ENCODE data around the gene ENO4.

ENO4 gene

DNA sequence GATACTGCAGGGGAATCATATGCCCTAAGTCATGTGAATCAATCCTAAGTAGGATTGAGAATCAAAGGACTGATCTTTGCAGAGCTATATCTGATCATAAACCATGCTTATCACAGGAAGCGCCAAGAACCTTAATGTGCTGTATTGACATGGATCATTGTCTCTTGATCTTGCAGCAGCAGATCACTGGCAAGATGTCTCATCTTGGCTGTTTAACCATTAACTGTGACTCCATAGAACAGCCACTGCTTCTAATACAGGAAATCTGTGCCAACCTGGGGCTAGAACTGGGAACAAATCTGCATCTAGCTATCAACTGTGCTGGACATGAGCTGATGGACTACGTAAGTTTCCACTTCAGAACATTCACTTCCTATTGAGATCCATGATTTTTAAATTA is 21.6 kb downstream of the ENO4 start:
- no peak for DNase-seq

DNA sequence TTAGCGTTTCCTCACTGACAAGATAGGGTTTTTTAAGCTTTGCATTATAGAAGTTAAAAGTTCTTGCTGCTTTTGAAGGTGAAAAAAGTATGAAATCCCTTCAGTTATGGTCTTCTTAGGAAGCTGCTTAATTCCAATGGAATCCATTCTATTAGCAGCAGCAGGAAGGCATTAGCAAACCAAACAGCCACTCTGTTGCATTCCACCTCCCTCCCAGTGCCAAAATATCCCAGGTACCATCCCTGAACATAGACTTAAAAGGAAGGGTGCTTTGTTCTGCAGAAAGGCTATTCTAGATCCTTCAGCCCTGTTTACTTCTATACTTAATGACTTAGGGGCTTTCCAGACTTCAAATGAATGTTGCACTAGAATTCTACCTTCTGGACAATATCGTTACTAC is 23.8 kb downstream of the ENO4 start:
- DNase-seq = no peak

DNA sequence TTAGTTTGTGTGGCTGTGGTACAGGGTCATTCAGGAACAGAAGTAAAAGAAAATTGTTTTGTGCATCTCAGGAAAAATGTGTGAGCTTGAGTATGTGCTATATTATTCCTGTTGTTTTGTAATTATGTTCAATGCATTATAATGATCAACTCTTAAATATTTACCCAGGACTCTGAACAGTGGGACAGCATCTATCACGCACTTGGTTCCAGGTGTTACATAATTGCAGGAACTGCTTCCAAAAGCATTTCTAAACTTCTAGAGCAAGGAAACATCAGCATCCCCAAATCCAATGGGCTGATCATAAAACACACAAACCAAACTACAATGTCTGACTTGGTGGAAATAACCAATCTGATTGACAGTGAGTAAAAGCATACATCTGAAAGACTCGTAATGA is 26.6 kb downstream of the ENO4 start:
- no peak for DNase-seq

DNA sequence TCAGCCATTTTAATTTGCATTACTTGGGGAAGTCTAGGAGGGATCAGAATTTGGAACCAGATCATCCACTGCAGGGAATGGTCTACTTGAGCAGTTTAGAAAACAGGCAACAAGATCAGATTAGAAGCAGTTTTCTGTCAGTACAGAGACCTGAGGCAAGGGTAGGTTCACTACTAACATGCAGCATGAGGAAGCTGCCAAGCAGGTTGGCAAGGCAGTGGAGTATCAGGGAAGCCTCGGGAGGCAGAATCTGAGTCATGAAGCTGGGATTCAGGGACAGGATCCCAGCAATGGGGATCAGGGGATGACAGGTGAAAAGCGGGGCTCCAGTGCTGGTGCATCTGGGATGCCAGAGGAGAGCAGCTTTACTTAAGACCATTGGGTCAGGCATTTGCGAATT is 28.1 kb downstream of the ENO4 start:
- DNase-seq = no peak

DNA sequence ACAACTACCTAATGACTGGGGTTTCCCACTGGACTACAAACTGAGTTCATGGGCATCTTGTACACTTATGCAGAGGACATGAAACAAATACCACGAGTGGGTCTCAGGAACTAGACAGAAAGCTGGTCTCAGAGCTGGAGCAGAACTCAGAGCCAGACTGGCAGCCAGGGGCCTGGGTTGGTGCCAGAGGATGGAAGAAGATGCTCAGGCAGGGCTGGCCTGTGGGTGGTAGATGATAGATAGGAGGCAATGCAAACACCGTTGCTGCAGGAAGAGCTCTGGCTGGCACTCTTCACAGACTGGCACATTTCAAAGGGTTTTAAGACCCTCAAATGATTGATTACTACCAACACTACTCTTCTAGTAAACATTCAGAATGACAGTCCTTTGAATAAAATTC is 28.8 kb downstream of the ENO4 start:
- no peak for DNase-seq

DNA sequence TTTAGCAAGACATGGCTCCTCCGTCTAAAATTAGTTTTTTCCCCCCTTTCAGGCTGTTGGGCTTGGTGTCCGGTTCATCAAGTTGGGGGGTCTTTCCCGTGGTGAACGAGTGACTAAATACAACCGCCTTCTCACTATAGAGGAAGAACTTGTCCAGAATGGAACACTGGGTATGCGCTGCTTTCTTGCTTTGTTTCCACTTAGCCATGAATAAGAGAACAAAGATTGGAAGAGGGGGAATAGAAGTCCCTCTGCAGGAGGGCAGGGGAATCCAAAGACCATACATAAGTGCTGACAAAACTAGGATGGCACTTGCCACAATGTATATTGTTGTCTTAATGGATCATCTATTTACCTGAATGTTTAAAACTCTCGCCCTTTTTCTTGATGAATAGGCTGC is 30.5 kb downstream of the ENO4 start:
- no peak for DNase-seq

DNA sequence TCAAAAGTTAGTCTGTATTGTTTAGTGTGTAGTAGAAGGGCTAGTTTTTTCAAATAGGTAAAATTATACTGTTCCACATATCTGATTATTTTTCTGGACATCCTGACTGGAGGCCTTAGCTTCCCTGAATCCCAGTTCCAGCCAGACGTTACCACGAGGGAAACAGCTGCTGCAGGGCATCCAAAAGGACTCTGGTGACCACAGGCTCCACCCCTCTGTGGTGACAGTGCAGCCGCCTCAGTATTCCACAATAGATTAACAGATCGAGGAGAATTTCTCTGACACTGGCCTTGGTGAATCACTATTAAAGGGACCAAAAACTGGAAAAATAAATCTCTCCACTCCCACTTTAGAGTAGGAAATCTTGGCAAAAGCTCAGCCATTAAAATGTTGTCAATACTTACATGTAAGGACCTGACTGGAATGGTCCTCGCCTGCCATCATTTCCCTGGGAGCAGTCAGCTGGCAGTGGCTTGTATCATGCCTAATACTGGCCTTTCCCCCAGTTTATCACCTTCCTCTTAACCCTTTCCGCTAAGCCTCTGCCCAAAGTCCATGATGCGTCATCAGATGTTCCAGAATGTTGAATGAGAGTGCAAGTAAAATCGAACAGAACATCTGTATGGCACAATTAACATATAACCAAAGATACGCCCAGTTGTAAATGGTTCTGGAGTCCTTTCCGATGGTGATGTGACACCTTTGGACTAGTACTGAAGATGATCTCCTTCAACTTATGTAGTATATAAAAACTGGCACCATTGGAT is 31.6 kb downstream of the ENO4 start:
- peak; percentile 6 for DNase-seq

DNA sequence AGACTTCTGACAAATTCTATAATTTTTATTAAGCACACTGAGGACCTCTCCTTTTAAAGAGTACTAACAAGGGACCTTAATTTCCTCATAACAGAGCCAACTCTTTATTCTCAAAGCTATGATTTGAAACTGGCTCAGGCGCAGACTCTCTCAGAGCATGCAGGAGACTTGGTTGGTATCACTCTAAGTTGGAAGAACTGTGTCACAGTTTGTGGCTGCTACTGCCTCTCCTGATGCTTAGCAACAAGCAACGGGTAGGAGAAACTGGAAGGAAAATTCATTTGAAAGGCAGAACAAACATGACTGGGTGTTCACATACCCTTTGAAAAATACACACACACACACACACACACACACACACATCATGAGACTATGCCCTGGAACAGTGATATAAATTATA is 33.3 kb downstream of the ENO4 start:
- no peak for DNase-seq

DNA sequence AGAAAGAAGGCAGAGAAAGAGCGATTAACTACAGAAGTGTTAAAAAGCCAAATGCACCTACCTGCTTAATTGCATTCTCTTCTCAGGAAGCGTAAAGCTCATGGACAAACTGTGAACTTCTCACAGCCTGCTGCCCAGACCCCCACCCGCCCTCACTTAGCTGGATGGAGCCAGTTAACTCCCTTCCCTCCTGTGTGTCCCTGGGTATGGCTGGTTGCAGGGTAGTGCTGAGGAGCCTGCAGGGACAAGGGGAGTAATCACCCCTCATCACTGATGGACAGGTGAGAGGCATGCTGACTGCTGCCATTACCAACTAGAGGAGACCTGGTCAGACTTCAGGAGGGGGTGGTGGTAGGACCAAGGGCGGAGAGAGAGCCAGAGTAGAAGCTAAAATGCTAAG is 37.5 kb downstream of the ENO4 start:
- no peak for DNase-seq

GRCh38 chr10:116888380-116889055 is 39.2 kb downstream of the ENO4 start:
- DNase-seq = peak; percentile 80

GRCh38 chr10:116889066-116889465 is 39.8 kb downstream of the ENO4 start:
- DNase-seq = no peak

DNA sequence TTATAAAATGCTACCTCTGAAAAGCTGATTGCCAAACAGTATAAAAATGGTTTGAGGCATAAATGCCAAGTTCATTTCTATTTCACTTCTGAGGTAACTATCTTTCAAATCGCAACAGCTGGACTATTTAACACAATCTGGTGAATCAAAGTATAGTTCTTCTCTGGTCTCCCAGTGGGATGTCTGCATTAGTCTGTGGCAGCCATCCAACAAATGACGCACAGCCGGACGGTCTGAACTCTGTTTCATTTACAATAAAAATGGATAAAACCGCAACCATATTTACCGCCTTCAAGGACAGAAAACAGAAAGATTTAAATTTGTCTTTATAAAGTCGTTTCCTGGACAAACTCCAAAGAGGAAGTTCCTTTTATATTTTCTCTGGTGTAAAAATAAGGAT is 41.9 kb downstream of the ENO4 start:
- peak; percentile 91 for DNase-seq

GRCh38 chr10:116892907-116893685 is 43.8 kb downstream of the ENO4 start:
- DNase-seq = no peak

GRCh38 chr10:116893686-116894037 is 44.4 kb downstream of the ENO4 start:
- no peak for DNase-seq

- no peak for DNase-seq
Observed at GRCh38 chr10:116899626-116900025, 50.3 kb downstream of the ENO4 start.

- DNase-seq = no peak
Observed at GRCh38 chr10:116905845-116906210, 56.5 kb downstream of the ENO4 start.

GRCh38 chr10:116907245-116907987 is 58.1 kb downstream of the ENO4 start:
- DNase-seq = no peak

GRCh38 chr10:116909307-116909706 is 60.0 kb downstream of the ENO4 start:
- no peak for DNase-seq

DNA sequence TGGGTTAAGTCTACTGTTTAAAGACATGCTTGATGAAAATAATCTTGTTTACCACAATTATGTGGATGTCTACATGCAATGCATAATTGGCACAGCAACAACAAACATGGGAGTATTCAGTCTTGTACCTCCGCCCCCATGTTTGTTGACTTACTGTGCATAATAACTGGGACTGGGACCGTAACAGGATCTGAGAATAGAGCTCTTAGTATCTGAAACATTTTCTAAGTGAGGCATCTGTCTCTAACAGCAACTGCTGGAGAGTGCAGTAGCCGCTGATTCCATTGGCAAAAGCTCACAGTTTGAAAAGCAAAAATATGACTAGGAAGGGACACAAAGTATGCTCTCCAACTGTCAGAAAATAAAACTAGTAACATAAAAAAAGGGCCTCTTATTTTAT is 61.6 kb downstream of the ENO4 start:
- no peak for DNase-seq

DNA sequence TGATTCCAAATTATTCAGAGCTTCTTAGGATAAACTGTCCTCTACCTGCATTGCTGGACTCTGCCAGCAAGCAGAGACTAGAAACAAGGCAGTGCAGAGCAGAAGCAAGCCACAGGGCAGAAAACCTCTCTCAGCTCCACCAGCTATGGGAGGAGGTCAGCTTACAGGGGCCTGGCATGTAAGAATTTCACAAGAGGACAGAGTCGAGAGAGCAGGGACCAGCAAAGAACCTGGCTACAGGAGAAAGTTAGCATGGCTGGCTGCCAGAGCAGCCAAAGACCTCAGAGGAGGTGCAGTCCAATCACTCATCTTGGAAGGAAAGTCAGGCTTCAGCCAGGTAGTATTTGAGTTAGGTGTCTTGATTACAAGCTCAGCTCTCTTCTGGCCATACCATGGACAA is 62.9 kb downstream of the ENO4 start:
- DNase-seq = no peak

DNA sequence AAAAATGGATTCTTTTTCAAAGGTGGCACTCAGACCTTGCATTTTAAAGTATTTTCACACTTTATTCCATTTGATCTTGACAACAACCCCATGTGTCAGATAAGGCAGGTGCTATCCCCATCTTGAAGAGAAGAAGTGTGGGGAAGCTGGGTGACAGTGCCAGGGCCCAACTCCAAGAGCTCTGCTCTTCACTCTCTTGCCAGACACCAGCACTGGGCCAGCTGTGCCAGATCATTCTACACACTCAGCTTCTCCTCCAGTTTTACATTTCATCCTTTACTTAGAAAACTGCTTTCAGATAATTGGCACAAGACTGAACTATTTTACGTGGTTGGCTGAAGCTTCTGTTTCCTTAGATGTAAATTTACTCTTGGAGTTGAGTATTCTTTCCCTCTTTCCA is 64.4 kb downstream of the ENO4 start:
- DNase-seq = no peak

- no peak for DNase-seq
Observed at GRCh38 chr10:116915340-116915739, 66.0 kb downstream of the ENO4 start.

- DNase-seq = no peak
Observed at GRCh38 chr10:116917481-116917880, 68.2 kb downstream of the ENO4 start.
